ENCODE data around the gene PDE5A. TPM values are rescaled to one million over a fixed set of nuclear protein-coding genes. Genes with fewer than 3 reads are reported as not detected.

PDE5A gene
- polyA plus RNA-seq, 1 donor from 2014 or later, result 12.9 TPM

- Histone ChIP-seq H3K27me3 (ENCODE audit: insufficient read depth, low read depth, low read length) (peaks cover 26% of the 10 kb centered on the region), H3K9ac (ENCODE audit: low read length) (no peak overlapping the region), H3F3A (ENCODE audit: insufficient read depth, low read length, poor library complexity, severe bottlenecking) (no peaks in the 10 kb centered on the region), H2AFZ (ENCODE audit: low read depth, low read length) (peak overlapping the region; percentile 3), H3K36me3 (ENCODE audit: insufficient read depth, low read length) (no peaks in the 10 kb centered on the region), H3K9me2 (ENCODE audit: insufficient read depth, low read length) (no peaks in the 10 kb centered on the region), H3K27ac (ENCODE audit: low read length) (no peak overlapping the region), H3K79me2 (replicated peaks; ENCODE audit: insufficient read depth, low read length) (no peaks in the 10 kb centered on the region), H3K4me2 (ENCODE audit: low read length) (peak overlapping the region; percentile 63), H4K20me1 (ENCODE audit: insufficient read depth) (no peaks in the 10 kb centered on the region), H3K9me3 (ENCODE audit: low read length) (no peaks in the 10 kb centered on the region), H3K4me3 (ENCODE audit: low read length) (peak overlapping the region; percentile 85)
- TF ChIP-seq SMC3 (conservative IDR thresholded peaks at IDR 0.05; ENCODE audit: poor library complexity) (peak; percentile 34), REST (IDR thresholded peaks at IDR 0.05; ENCODE audit: borderline replicate concordance) (no peak), CTCF (IDR thresholded peaks at IDR 0.05; ENCODE audit: poor library complexity, severe bottlenecking) (peak; percentile 61), POLR2AphosphoS5 (IDR thresholded peaks at IDR 0.05) (no peak), EP300 (conservative IDR thresholded peaks at IDR 0.05; ENCODE audit: poor library complexity, severe bottlenecking) (no peak), EZH2 (IDR thresholded peaks at IDR 0.05; ENCODE audit: borderline replicate concordance, insufficient read depth, low read length, poor library complexity, severe bottlenecking) (no peak), RAD21 (conservative IDR thresholded peaks at IDR 0.05) (no peak), MXI1 (conservative IDR thresholded peaks at IDR 0.05; ENCODE audit: poor library complexity, severe bottlenecking) (no peak), TAF1 (IDR thresholded peaks at IDR 0.05; ENCODE audit: low read depth) (no peak)
These were observed 503 bp upstream of the PDE5A start for GRCh38 chr4:119629142-119629471.

- Histone ChIP-seq H3K4me3 (ENCODE audit: low read length) (peak overlapping the region; percentile 85), H3K4me2 (ENCODE audit: low read length) (peak overlapping the region; percentile 72), H3K9ac (ENCODE audit: low read length) (peak overlapping the region; percentile 59), H3K79me2 (replicated peaks; ENCODE audit: insufficient read depth, low read length) (no peaks in the 10 kb centered on the region), H3K27me3 (ENCODE audit: insufficient read depth, low read depth, low read length) (peaks cover 26% of the 10 kb centered on the region), H3K9me3 (ENCODE audit: low read length) (no peaks in the 10 kb centered on the region), H3K9me2 (ENCODE audit: insufficient read depth, low read length) (no peaks in the 10 kb centered on the region), H3F3A (ENCODE audit: insufficient read depth, low read length, poor library complexity, severe bottlenecking) (no peaks in the 10 kb centered on the region), H2AFZ (ENCODE audit: low read depth, low read length) (peak overlapping the region; percentile 40), H4K20me1 (ENCODE audit: insufficient read depth) (no peaks in the 10 kb centered on the region), H3K27ac (ENCODE audit: low read length) (no peak overlapping the region), H3K36me3 (ENCODE audit: insufficient read depth, low read length) (no peaks in the 10 kb centered on the region)
- TF ChIP-seq TAF1 (IDR thresholded peaks at IDR 0.05; ENCODE audit: low read depth) (no peak), REST (IDR thresholded peaks at IDR 0.05; ENCODE audit: borderline replicate concordance) (no peak), EZH2 (IDR thresholded peaks at IDR 0.05; ENCODE audit: borderline replicate concordance, insufficient read depth, low read length, poor library complexity, severe bottlenecking) (peak; percentile 40), EP300 (conservative IDR thresholded peaks at IDR 0.05; ENCODE audit: poor library complexity, severe bottlenecking) (no peak), MXI1 (conservative IDR thresholded peaks at IDR 0.05; ENCODE audit: poor library complexity, severe bottlenecking) (no peak), CTCF (IDR thresholded peaks at IDR 0.05; ENCODE audit: poor library complexity, severe bottlenecking) (peak; percentile 80), SMC3 (conservative IDR thresholded peaks at IDR 0.05; ENCODE audit: poor library complexity) (peak; percentile 74), RAD21 (conservative IDR thresholded peaks at IDR 0.05) (peak; percentile 62), POLR2AphosphoS5 (IDR thresholded peaks at IDR 0.05) (no peak)
These were observed 1.0 kb downstream of the PDE5A start for GRCh38 chr4:119627267-119628255.
